ENCODE data around the gene FAM193B. TPM values are rescaled to one million over a fixed set of nuclear protein-coding genes. Genes with fewer than 3 reads are reported as not detected.

FAM193B gene
- total and polyA plus RNA-seq, 4 donors = 49.0 to 139 (median 81.4) TPM

DNA sequence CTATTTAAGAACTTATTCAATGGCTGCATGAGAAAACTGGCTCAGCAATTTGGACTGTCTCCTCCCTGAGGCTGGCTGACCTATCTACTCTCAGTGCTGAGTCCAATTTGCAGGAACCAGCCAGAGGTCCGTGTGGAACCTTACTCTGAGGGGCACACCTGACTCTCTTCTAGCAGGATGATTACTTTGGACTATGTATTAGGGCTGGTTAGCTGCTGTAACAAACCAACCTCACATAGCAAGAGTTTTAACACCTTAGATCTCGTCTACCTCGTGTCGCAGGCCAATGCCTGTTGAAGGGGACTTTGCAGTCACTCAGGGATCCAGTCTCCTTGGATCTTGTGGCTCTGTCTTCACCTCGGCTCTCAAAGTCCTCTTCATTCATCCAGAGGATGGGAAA lies 3.4 kb upstream of the FAM193B start:
- Histone ChIP-seq H3K4me1 (ENCODE audit: control insufficient read depth in 5 of 5, insufficient read depth in 5 of 5, low read length in 5 of 5) (peaks cover 0 to 14% (median 4%) of the 10 kb centered on the region in 5 donors), H3K27me3 (ENCODE audit: control insufficient read depth in 3 of 3, insufficient read depth in 3 of 3, low read length in 2 of 3) (no peaks in the 10 kb centered on the region), H3K4me3 (no peak overlapping the region), H3K36me3 (ENCODE audit: control insufficient read depth in 4 of 4, insufficient read depth in 4 of 4, low read length in 4 of 4) (peaks cover 0 to 3% (median 2%) of the 10 kb centered on the region in 4 donors), H3K27ac (ENCODE audit: low read depth in 1 of 2, low read length in 1 of 2) (no peak overlapping the region), H3K9me3 (ENCODE audit: control insufficient read depth in 4 of 4, insufficient read depth in 3 of 4, low read length in 3 of 4) (no peaks in the 10 kb centered on the region), H3K9ac (ENCODE audit: insufficient read depth in 1 of 2, low read length in 2 of 2) (no peak overlapping the region)
- ATAC-seq (ENCODE audit: insufficient read depth, low FRiP score) (no peak), DNase-seq (no peak)
- 90 to 92% methylated on average over 5 of the region's 5 CpGs for WGBS, 2 donors
- TF ChIP-seq, protein P1, sequence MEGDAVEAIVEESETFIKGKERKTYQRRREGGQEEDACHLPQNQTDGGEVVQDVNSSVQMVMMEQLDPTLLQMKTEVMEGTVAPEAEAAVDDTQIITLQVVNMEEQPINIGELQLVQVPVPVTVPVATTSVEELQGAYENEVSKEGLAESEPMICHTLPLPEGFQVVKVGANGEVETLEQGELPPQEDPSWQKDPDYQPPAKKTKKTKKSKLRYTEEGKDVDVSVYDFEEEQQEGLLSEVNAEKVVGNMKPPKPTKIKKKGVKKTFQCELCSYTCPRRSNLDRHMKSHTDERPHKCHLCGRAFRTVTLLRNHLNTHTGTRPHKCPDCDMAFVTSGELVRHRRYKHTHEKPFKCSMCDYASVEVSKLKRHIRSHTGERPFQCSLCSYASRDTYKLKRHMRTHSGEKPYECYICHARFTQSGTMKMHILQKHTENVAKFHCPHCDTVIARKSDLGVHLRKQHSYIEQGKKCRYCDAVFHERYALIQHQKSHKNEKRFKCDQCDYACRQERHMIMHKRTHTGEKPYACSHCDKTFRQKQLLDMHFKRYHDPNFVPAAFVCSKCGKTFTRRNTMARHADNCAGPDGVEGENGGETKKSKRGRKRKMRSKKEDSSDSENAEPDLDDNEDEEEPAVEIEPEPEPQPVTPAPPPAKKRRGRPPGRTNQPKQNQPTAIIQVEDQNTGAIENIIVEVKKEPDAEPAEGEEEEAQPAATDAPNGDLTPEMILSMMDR (IDR thresholded peaks at IDR 0.05; ENCODE audit: control extremely low read depth, extremely low read depth) = no peak

DNA sequence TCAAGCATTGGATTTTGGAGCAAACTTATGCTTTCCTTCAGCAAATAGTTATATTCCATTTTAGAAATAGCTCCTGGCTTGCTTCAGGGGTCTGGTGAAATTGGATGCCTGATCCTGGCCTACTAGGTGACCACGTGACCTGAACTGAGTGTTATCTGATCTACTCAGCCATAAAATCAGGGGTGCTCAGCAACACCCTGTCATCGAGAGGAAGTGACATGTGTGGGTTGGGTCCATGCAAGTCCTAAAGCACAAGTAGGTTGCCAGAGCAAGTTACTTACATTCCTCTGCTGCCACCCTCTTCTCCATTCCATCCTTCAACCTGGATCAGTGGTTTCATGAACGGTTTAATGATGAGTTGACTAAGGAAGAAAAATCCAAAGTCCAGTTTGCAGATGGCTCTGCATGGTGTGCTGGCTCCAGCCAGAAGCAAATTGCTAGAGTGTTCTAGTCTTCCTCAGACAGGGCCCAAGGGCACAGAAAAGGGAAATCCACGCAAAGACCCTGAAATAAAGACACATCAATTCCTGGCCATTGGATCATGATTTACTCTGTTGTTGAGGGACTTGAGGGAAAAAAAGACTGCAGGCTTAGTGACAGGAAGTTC lies 2.8 kb upstream of the FAM193B start:
- ATAC-seq (ENCODE audit: insufficient read depth, low FRiP score) (no peak), DNase-seq (peak in 1 of 3 donors; percentile 38)
- Histone ChIP-seq H3K4me1 (ENCODE audit: control insufficient read depth in 5 of 5, insufficient read depth in 5 of 5, low read length in 5 of 5) (peaks cover 4 to 19% (median 7%) of the 10 kb centered on the region in 5 donors), H3K4me3 (no peak overlapping the region), H3K9me3 (ENCODE audit: control insufficient read depth in 4 of 4, insufficient read depth in 3 of 4, low read length in 3 of 4) (no peaks in the 10 kb centered on the region), H3K27me3 (ENCODE audit: control insufficient read depth in 3 of 3, insufficient read depth in 3 of 3, low read length in 2 of 3) (no peaks in the 10 kb centered on the region), H3K9ac (ENCODE audit: insufficient read depth in 1 of 2, low read length in 2 of 2) (no peak overlapping the region), H3K36me3 (ENCODE audit: control insufficient read depth in 4 of 4, insufficient read depth in 4 of 4, low read length in 4 of 4) (peaks cover 0 to 9% (median 4%) of the 10 kb centered on the region in 4 donors), H3K27ac (ENCODE audit: low read depth in 1 of 2, low read length in 1 of 2) (no peak overlapping the region)
- TF ChIP-seq, protein P1 (IDR thresholded peaks at IDR 0.05; ENCODE audit: control extremely low read depth, extremely low read depth) = no peak
- 43 to 57% methylated on average over 4 of the region's 4 CpGs for WGBS, 2 donors

DNA sequence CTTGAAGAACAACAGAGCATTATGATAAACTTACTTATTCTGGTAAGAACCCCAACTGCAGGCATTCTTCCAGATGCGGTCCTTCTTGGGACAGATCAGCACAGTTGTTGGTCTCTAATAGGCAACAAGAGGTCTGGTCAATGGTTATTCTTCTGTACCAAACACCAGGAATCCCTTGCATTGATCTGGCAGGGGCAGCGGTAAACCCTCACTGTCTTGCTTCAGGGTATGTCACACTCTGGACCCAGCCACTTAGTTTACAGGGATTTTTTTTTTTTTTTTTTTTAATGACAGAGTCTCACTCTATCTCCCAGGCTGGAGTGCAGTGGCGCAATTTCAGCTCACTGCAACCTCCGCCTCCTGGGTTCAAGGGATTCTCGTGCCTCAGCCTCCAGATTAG lies 1.3 kb upstream of the FAM193B start:
- no peak overlapping the region for H3K9ac ChIP-seq (ENCODE audit: insufficient read depth in 1 of 2, low read length in 2 of 2)
- 93 to 96% methylated on average over 5 of the region's 5 CpGs for WGBS, 2 donors
- no peak overlapping the region for H3K27ac ChIP-seq (ENCODE audit: low read depth in 1 of 2, low read length in 1 of 2)
- no peaks in the 10 kb centered on the region for H3K27me3 ChIP-seq (ENCODE audit: control insufficient read depth in 3 of 3, insufficient read depth in 3 of 3, low read length in 2 of 3)
- peaks cover 0 to 16% (median 7%) of the 10 kb centered on the region in 4 donors for H3K36me3 ChIP-seq (ENCODE audit: control insufficient read depth in 4 of 4, insufficient read depth in 4 of 4, low read length in 4 of 4)
- no peaks in the 10 kb centered on the region for H3K9me3 ChIP-seq (ENCODE audit: control insufficient read depth in 4 of 4, insufficient read depth in 3 of 4, low read length in 3 of 4)
- H3K4me3 ChIP-seq = no peak overlapping the region
- TF ChIP-seq, protein P1 (IDR thresholded peaks at IDR 0.05; ENCODE audit: control extremely low read depth, extremely low read depth) = no peak
- H3K4me1 ChIP-seq (ENCODE audit: control insufficient read depth in 5 of 5, insufficient read depth in 5 of 5, low read length in 5 of 5) = peaks cover 4 to 19% (median 7%) of the 10 kb centered on the region in 5 donors
- ATAC-seq (ENCODE audit: insufficient read depth, low FRiP score) (no peak), DNase-seq (no peak)

DNA sequence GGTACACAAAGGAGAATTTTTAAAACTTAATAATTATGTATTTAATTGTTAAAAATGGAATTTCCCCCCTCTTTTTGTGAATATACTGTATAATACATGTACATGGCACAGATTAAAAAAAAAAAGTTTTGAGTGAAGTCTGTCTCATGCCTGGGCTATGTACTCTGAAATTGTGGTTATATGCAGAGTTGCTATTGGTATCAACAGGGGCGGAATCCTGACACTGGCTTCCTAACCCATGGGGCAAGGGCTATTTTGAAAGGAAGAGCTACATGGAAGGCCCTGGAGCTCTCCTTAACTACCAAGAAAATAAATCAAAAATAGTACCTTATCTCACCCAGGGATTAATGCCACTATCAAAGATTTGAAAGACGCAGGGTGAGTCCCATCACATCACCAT lies 865 bp upstream of the FAM193B start:
- Histone ChIP-seq H3K27ac (ENCODE audit: low read depth in 1 of 2, low read length in 1 of 2) (no peak overlapping the region), H3K4me3 (no peak overlapping the region), H3K9me3 (ENCODE audit: control insufficient read depth in 4 of 4, insufficient read depth in 3 of 4, low read length in 3 of 4) (no peaks in the 10 kb centered on the region), H3K27me3 (ENCODE audit: control insufficient read depth in 3 of 3, insufficient read depth in 3 of 3, low read length in 2 of 3) (no peaks in the 10 kb centered on the region), H3K4me1 (ENCODE audit: control insufficient read depth in 5 of 5, insufficient read depth in 5 of 5, low read length in 5 of 5) (peaks cover 4 to 19% (median 7%) of the 10 kb centered on the region in 5 donors), H3K36me3 (ENCODE audit: control insufficient read depth in 4 of 4, insufficient read depth in 4 of 4, low read length in 4 of 4) (peaks cover 0 to 16% (median 10%) of the 10 kb centered on the region in 4 donors), H3K9ac (ENCODE audit: insufficient read depth in 1 of 2, low read length in 2 of 2) (no peak overlapping the region)
- DNase-seq (no peak), ATAC-seq (ENCODE audit: insufficient read depth, low FRiP score) (no peak)
- 96 to 99% methylated on average over 2 of the region's 2 CpGs for WGBS, 2 donors
- TF ChIP-seq, protein P1 (IDR thresholded peaks at IDR 0.05; ENCODE audit: control extremely low read depth, extremely low read depth) = no peak

Data from lung (tissue), 12 donors.